ENCODE data around the gene ARHGAP1.

Gene ARHGAP1

GRCh38 chr11:46640036-46640788, 60.2 kb downstream of the ARHGAP1 start:
- no peak for DNase-seq (ENCODE audit: low read depth in 2 of 2)

GRCh38 chr11:46639197-46639839, 61.1 kb downstream of the ARHGAP1 start:
- DNase-seq (ENCODE audit: low read depth in 2 of 2): no peak

GRCh38 chr11:46637546-46637945, 62.9 kb downstream of the ARHGAP1 start:
- DNase-seq (ENCODE audit: low read depth in 2 of 2): no peak

GRCh38 chr11:46635557-46636139, 64.8 kb downstream of the ARHGAP1 start:
- DNase-seq (ENCODE audit: low read depth in 2 of 2): no peak

- no peak for DNase-seq (ENCODE audit: low read depth in 2 of 2)
Measured at GRCh38 chr11:46633291-46634217, 66.9 kb downstream of the ARHGAP1 start.

GRCh38 chr11:46632502-46632901, 67.9 kb downstream of the ARHGAP1 start:
- no peak for DNase-seq (ENCODE audit: low read depth in 2 of 2)

- DNase-seq (ENCODE audit: low read depth in 2 of 2): no peak
Measured at GRCh38 chr11:46631676-46632075, 68.7 kb downstream of the ARHGAP1 start.

- DNase-seq (ENCODE audit: low read depth in 2 of 2): no peak
Measured at GRCh38 chr11:46630237-46630636, 70.2 kb downstream of the ARHGAP1 start.

- no peak for DNase-seq (ENCODE audit: low read depth in 2 of 2)
Measured at GRCh38 chr11:46628961-46629360, 71.5 kb downstream of the ARHGAP1 start.
